MCF 10A (cell line): Measurements from ENCODE around the gene STAT5A. TPM values are rescaled to one million over a fixed set of nuclear protein-coding genes. Genes with fewer than 3 reads are reported as not detected.
A peak's percentile ranks its signal among the peaks of the same experiment; 100 is the strongest.

Experiments
- BruUV-seq: library from RNA; stranded (reverse); fragments of 400-500 nt; replicated peaks from 2 replicates; lab custom pipeline; 2021; lab: Mats Ljungman, UMichigan
- CTCF ChIA-PET: fragments of 300-600 bp; sonication (Branson Sonifier 250); formaldehyde crosslinking; extraction: SDS; loops from one replicate; lab custom pipeline; 2021; ENCODE audit warnings: antibody characterized with exemption, inconsistent platforms; lab: Yijun Ruan, JAX
- POLR2A ChIA-PET: fragments of 300-600, 350-650 bp; sonication (Branson Sonifier 250); formaldehyde crosslinking; extraction: SDS; loops from one replicate; lab custom pipeline; 2020; ENCODE audit warnings: antibody characterized with exemption, inconsistent platforms; lab: Yijun Ruan, JAX
- DNase-seq: peaks from one replicate; pipeline ENCODE4 v3.0.0-alpha.2; 2018; ENCODE audit not compliant: unreplicated experiment
- H3K27ac Mint-ChIP-seq: one replicate; pipeline ENCODE4 v1.8.0; 2022; ENCODE audit warnings: mild to moderate bottlenecking, low read depth, mixed read lengths; ENCODE audit not compliant: unreplicated experiment
- H3K27me3 Mint-ChIP-seq: one replicate; pipeline ENCODE4 v1.8.0; 2022; ENCODE audit warnings: mixed read lengths; ENCODE audit not compliant: insufficient read depth, unreplicated experiment
- H3K36me3 Mint-ChIP-seq: one replicate; pipeline ENCODE4 v1.8.0; 2022; ENCODE audit warnings: mild to moderate bottlenecking, moderate library complexity, mixed read lengths; ENCODE audit not compliant: insufficient read depth, unreplicated experiment
- H3K4me1 Mint-ChIP-seq: one replicate; pipeline ENCODE4 v1.8.0; 2022; ENCODE audit warnings: mixed read lengths; ENCODE audit not compliant: insufficient read depth, unreplicated experiment
- H3K4me3 Mint-ChIP-seq: one replicate; pipeline ENCODE4 v1.8.0; 2022; ENCODE audit warnings: mild to moderate bottlenecking, moderate library complexity, mixed read lengths; ENCODE audit not compliant: unreplicated experiment
- H3K9me3 Mint-ChIP-seq: one replicate; pipeline ENCODE4 v1.8.0; 2022; ENCODE audit warnings: mixed read lengths; ENCODE audit not compliant: unreplicated experiment
- CTCF ChIP-seq: fragments of 200-600 bp; IDR thresholded peaks from one replicate; pipeline ENCODE4 v1.8.0; 2022; ENCODE audit warnings: antibody characterized with exemption, mild to moderate bottlenecking; ENCODE audit not compliant: unreplicated experiment
- intact Hi-C: fragments of 100-400 bp; cut with micrococcal nuclease; formaldehyde crosslinking; loops from 2 replicates; pipeline ENCODE4 v1.14.1; 2022
- total RNA-seq: library from RNA; stranded (reverse); gene quantifications from 2 replicates; pipeline ENCODE4 v1.2.3, GENCODE V29; 2022

STAT5A gene
- total RNA-seq, 1 experiment from 2014 or later, result 1.0 TPM

DNA sequence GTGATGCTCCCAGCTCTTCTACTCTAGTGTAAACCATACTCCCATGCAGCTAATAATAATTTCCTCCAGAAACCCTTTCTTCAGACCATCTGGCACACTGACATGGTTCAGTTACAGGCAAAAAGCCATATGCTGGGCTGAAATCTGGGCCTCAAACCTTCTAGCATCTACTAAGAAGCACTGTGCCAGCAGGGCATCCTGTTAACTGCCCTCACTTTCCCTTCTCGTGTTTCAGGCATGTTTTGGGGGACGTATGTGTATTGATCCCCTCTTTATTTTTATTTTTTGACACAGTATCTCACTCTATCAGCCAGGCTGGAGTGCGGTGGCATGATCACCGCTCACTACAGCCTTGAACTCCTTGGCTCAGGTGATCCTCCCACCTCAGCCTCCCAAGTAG lies 33.3 kb downstream of the STAT5A start:
- intact Hi-C loops, result loop anchor here (5.0 kb wide), 2 partner anchors 66 to 101 kb away; partner anchors contain the start of genes CAVIN1 and STAT3
- H3K36me3 Mint-ChIP-seq, result peaks cover 98% of the 10 kb centered on the region
- no peaks in the 10 kb centered on the region for H3K27me3 Mint-ChIP-seq
- no peak for DNase-seq
- BruUV-seq, result no TSS peak
- peaks cover 11% of the 10 kb centered on the region for H3K4me1 Mint-ChIP-seq
- ChIA-PET CTCF (interaction anchor here (0.6 to 2.4 kb wide), 13 partner anchors 9 to 210 kb away, joined by 3 to 13 read pairs (median 5); partner anchors contain the start of gene CAVIN1), POLR2A (interaction anchor here (0.6 to 1.4 kb wide), 4 partner anchors 46 to 205 kb away, joined by 3 to 4 read pairs (median 3); partner anchors contain the start of gene CAVIN1)
- H3K4me3 Mint-ChIP-seq, result no peak overlapping the region
- no peak for TF ChIP-seq CTCF
- H3K9me3 Mint-ChIP-seq, result no peaks in the 10 kb centered on the region
- no peak overlapping the region for H3K27ac Mint-ChIP-seq

DNA sequence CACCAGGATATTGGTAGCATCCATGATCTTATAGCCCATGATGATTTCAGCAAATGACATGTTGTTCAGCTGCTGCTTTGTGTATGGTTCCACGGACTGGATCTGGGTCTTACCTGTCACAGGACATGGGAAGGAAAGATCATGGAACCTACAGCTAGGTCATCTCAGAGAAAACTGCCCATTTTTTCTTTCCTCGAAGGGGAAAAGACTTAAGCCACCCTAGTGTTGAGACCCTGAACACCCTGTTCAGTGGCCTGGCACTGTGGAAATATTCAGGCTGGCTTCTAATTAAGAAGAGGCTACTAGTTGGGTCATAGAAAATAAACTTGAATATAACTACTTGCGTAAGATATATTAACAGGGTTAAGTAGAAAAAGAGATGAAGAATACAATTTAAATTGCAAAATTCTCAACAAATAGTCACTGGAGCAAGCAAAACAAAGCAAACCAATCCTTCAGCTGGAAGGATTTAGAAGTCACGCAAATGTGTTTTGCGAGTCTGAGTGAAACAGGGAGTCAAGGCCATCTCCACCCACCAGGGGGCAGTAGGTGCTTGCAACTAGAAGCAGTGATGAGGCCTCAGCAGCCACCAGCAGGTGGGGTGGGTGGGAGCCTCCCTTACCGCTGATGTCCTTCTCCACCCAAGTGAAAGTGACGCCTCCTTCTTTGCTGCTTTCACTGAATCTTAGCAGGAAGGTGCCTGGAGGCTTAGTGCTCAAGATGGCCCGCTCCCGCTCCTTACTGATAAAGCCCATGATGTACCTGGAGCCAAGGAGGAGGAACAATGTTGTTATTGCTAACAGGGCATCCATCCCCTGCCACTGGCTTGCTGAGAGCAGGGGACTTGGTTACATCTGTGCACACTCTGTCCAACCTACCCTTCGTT lies 34.3 kb downstream of the STAT5A start:
- Mint-ChIP-seq H3K4me3 (no peak overlapping the region), H3K4me1 (peaks cover 11% of the 10 kb centered on the region), H3K9me3 (no peaks in the 10 kb centered on the region), H3K36me3 (peaks cover 98% of the 10 kb centered on the region), H3K27me3 (no peaks in the 10 kb centered on the region), H3K27ac (peak overlapping the region; percentile 46)
- ChIA-PET CTCF (interaction anchor here (0.7 to 2.4 kb wide), 20 partner anchors 8 to 303 kb away, joined by 3 to 13 read pairs (median 4); partner anchors contain the start of genes CAVIN1 and STAT3), POLR2A (interaction anchor here (0.7 to 3.0 kb wide), 11 partner anchors 8 to 214 kb away, joined by 3 to 13 read pairs (median 3); partner anchors contain the start of genes CAVIN1 and NAGLU)
- no TSS peak for BruUV-seq
- DNase-seq, result peak; percentile 93
- peak; percentile 99 for TF ChIP-seq CTCF
- intact Hi-C loops, result loop anchor here (1.0 to 5.0 kb wide), 6 partner anchors 65 to 205 kb away; partner anchors contain the start of genes CAVIN1 and STAT3

DNA sequence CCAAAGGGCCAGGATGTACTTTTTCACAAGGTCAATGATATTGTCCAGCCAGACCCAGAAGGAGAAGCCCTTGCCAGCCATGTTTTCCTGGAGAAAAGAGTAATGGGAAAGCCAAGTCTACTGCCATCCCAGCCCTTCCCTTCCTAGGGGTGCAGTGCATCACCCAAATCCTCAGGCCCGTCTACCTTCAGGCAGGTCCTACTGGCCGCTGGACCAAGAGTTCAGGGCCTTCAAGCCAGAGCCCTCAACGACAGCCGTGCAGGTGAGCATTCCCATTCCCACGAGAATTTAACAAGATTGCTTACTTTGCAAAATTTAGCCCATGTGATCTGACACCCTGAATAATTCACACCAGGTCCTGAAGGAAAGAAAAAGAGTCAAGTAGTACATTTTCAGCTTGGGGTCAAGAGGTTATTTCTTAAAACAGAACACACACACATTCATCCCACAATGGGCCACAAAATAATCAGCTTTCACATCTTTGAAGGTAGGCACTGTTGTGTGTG lies 35.0 kb downstream of the STAT5A start:
- Mint-ChIP-seq H3K4me3 (no peak overlapping the region), H3K27me3 (no peaks in the 10 kb centered on the region), H3K36me3 (peaks cover 97% of the 10 kb centered on the region), H3K9me3 (no peaks in the 10 kb centered on the region), H3K4me1 (peaks cover 11% of the 10 kb centered on the region), H3K27ac (peak overlapping the region; percentile 46)
- ChIA-PET CTCF (interaction anchor here (0.6 to 2.4 kb wide), 13 partner anchors 9 to 408 kb away, joined by 3 to 25 read pairs (median 6); partner anchors contain the start of gene STAT3), POLR2A (interaction anchor here (0.7 to 3.4 kb wide), 12 partner anchors 8 to 207 kb away, joined by 3 to 26 read pairs (median 4); partner anchors contain the start of genes CAVIN1 and STAT3)
- no TSS peak for BruUV-seq
- intact Hi-C loops, result loop anchor here (1.0 to 5.0 kb wide), 3 partner anchors 64 to 204 kb away; partner anchors contain the start of genes CAVIN1 and STAT3
- no peak for DNase-seq
- no peak for TF ChIP-seq CTCF
